Cardiac fibroblast (primary cell): ENCODE measurements around the gene CACHD1.
A peak's percentile ranks its signal among the peaks of the same experiment; 100 is the strongest.

Experiments
- DNase-seq, 2 donors: peaks; one replicate each; pipeline versions ENCODE4 v3.0.0 to v3.0.0-alpha.2; 2010; ENCODE audit warnings: low read depth in 2 of 2
- H3K4me3 ChIP-seq, 2 donors: replicated peaks in 1 of 2; 1 replicate in 1 of 2; 2 replicates in 1 of 2; pipeline ENCODE4 v1.5.1; 2011; ENCODE audit warnings: low read depth in 2 of 2, low read length in 2 of 2, mild to moderate bottlenecking in 2 of 2, moderate library complexity in 1 of 2
- CTCF ChIP-seq: IDR thresholded peaks from one replicate; pipeline ENCODE4 v1.5.1; 2011; ENCODE audit warnings: low read depth, mild to moderate bottlenecking, low read length, inconsistent platforms

Gene CACHD1

GRCh38 chr1:64517640-64518039 lies 47.7 kb downstream of the CACHD1 start:
- no peak overlapping the region for H3K4me3 ChIP-seq
- TF ChIP-seq CTCF = no peak
- DNase-seq = no peak

- DNase-seq = no peak
- no peak overlapping the region for H3K4me3 ChIP-seq
- no peak for TF ChIP-seq CTCF
Observed at GRCh38 chr1:64518692-64519481, 49.0 kb downstream of the CACHD1 start.

GRCh38 chr1:64519901-64520300 lies 50.0 kb downstream of the CACHD1 start:
- no peak overlapping the region for H3K4me3 ChIP-seq
- no peak for TF ChIP-seq CTCF
- peak; percentile 41 to 71 for DNase-seq

- no peak for TF ChIP-seq CTCF
- H3K4me3 ChIP-seq = no peak overlapping the region
- no peak for DNase-seq
Observed at GRCh38 chr1:64522740-64523139, 52.8 kb downstream of the CACHD1 start.

- no peak overlapping the region for H3K4me3 ChIP-seq
- TF ChIP-seq CTCF = no peak
- no peak for DNase-seq
Observed at GRCh38 chr1:64523413-64524337, 53.7 kb downstream of the CACHD1 start.

- no peak for TF ChIP-seq CTCF
- DNase-seq = no peak
- H3K4me3 ChIP-seq = no peak overlapping the region
Observed at GRCh38 chr1:64524614-64525013, 54.7 kb downstream of the CACHD1 start.
